Midbrain (tissue), 1 donor: ENCODE results near the gene ENTR1.

Experiments
- DNase-seq: peaks from one replicate; lab custom pipeline; 2025; lab: John Stamatoyannopoulos, UW

The ENTR1 gene

GRCh38 chr9:136377341-136378169, 32.9 kb downstream of the ENTR1 start:
- DNase-seq: no peak

GRCh38 chr9:136376457-136376856, 34.0 kb downstream of the ENTR1 start:
- no peak for DNase-seq

GRCh38 chr9:136375096-136375495, 35.3 kb downstream of the ENTR1 start:
- no peak for DNase-seq

- no peak for DNase-seq
Observed at GRCh38 chr9:136374183-136374575, 36.2 kb downstream of the ENTR1 start.

- DNase-seq: peak; percentile 30
Observed at GRCh38 chr9:136373300-136374182, 36.9 kb downstream of the ENTR1 start, which contains the start of gene CARD9. Gene CARD9 (minus strand): TSS chr9:136373669. CDS start chr9:136372078, 1,591 bp downstream.

- DNase-seq: peak; percentile 35
Observed at GRCh38 chr9:136372561-136373299, 37.7 kb downstream of the ENTR1 start.

GRCh38 chr9:136372006-136372405, 38.4 kb downstream of the ENTR1 start:
- DNase-seq: no peak

- no peak for DNase-seq
Observed at GRCh38 chr9:136371533-136371880, 38.9 kb downstream of the ENTR1 start.

GRCh38 chr9:136370687-136371532, 39.5 kb downstream of the ENTR1 start:
- no peak for DNase-seq

GRCh38 chr9:136370037-136370436, 40.4 kb downstream of the ENTR1 start:
- no peak for DNase-seq

- no peak for DNase-seq
Observed at GRCh38 chr9:136368190-136368589, 42.2 kb downstream of the ENTR1 start.

- DNase-seq: no peak
Observed at GRCh38 chr9:136367296-136368145, 42.9 kb downstream of the ENTR1 start.

- DNase-seq: no peak
Observed at GRCh38 chr9:136366826-136367225, 43.6 kb downstream of the ENTR1 start.

- peak; percentile 17 for DNase-seq
Observed at GRCh38 chr9:136365775-136366222, 44.6 kb downstream of the ENTR1 start.

GRCh38 chr9:136364942-136365774, 45.3 kb downstream of the ENTR1 start:
- DNase-seq: no peak

GRCh38 chr9:136363949-136364748, 46.3 kb downstream of the ENTR1 start:
- DNase-seq: no peak

GRCh38 chr9:136363106-136363948, 47.1 kb downstream of the ENTR1 start, which contains the start of gene DNLZ:
Gene DNLZ (minus strand): TSS chr9:136363744. CDS start chr9:136363714, 30 bp downstream.
- DNase-seq: peak; percentile 88

- no peak for DNase-seq
Observed at GRCh38 chr9:136362450-136362784, 48.0 kb downstream of the ENTR1 start.
